Left lung (tissue), 10 donors: ENCODE data around the gene ECPAS. TPM values are rescaled to one million over a fixed set of nuclear protein-coding genes. Genes with fewer than 3 reads are reported as not detected.
"Not testable (repeated sequence)": the region's sequence is repeated elsewhere in the genome, so short reads cannot be mapped to it uniquely, and the experiment has no call there.

Experiments used
- ATAC-seq: fragments of 200-7000 bp; cut with Tn5 transposase; one replicate; pipeline ENCODE4 v1.9.1; 2020; ENCODE audit warnings: moderate library complexity
- DNase-seq, 4 donors: peaks; one replicate each; pipeline ENCODE4 v3.0.0-alpha.2; 2013 to 2020
- H3K27ac ChIP-seq, 2 donors: fragments of 200-600 bp; sonication (generic) in 1 of 2; one replicate each; pipeline versions ENCODE4 v1.5.0 to v1.8.0; 2020 to 2021
- H3K27me3 ChIP-seq, 2 donors: fragments of 200-600 bp; sonication (generic) in 1 of 2; one replicate each; pipeline versions ENCODE4 v1.5.0 to v1.8.0; 2020 to 2021
- H3K36me3 ChIP-seq, 2 donors: fragments of 200-600 bp; sonication (generic) in 1 of 2; one replicate each; pipeline versions ENCODE4 v1.5.0 to v1.8.0; 2020 to 2021
- H3K4me1 ChIP-seq, 2 donors: fragments of 200-600 bp; one replicate each; pipeline ENCODE4 v1.8.0; 2021
- H3K4me3 ChIP-seq, 2 donors: fragments of 200-600 bp; sonication (generic) in 1 of 2; one replicate each; pipeline versions ENCODE4 v1.5.0 to v1.8.0; 2020 to 2021; ENCODE audit warnings: mild to moderate bottlenecking in 1 of 2
- H3K9me3 ChIP-seq, 2 donors: fragments of 200-600 bp; sonication (generic) in 1 of 2; one replicate each; pipeline versions ENCODE4 v1.5.0 to v1.8.0; 2020 to 2021
- intact Hi-C, 2 donors: fragments of 100-400 bp; cut with DNase I; formaldehyde crosslinking; loops; one replicate each; pipeline versions ENCODE4 v1.11.2 to v1.14.2; 2022
- polyA plus RNA-seq, 6 donors: library from polyadenylated mRNA; unstranded; fragments of 120-200 nt; gene quantifications; one replicate each; pipeline ENCODE4 v1.2.1, GENCODE V29; 2013; ENCODE audit not compliant: insufficient read length in 6 of 6
- total RNA-seq, 2 donors: library from RNA; stranded (reverse); fragmentation: NEBNext Ultra II Directional; extraction: Animal tissue kit (Norgen Biotek cat#: 25700); gene quantifications; one replicate each; pipeline ENCODE4 v1.2.1, GENCODE V29; 2021
- TF ChIP-seq, protein P1 (sequence below), 2 donors: fragments of 200-600 bp; sonication (generic) in 1 of 2; IDR thresholded peaks; one replicate each; pipeline versions ENCODE4 v1.5.0 to v1.8.0; 2021; ENCODE audit warnings: antibody characterized with exemption in 2 of 2
- donor health status: DM: no; HTN: yes; CAD: no.
- donor health status: DM: no; HTN: no; CAD: no.

Gene ECPAS
- total and polyA plus RNA-seq, 8 donors = 77.4 to 102 (median 87.8) TPM

- ATAC-seq = peak; percentile 65
- Histone ChIP-seq H3K27me3 (no peaks in the 10 kb centered on the region), H3K4me1 (no peaks in the 10 kb centered on the region), H3K9me3 (no peaks in the 10 kb centered on the region), H3K4me3 (no peak overlapping the region), H3K27ac (no peak overlapping the region), H3K36me3 (no peaks in the 10 kb centered on the region)
- intact Hi-C loops = no loop called here
- DNase-seq = no peak
- TF ChIP-seq, protein P1, sequence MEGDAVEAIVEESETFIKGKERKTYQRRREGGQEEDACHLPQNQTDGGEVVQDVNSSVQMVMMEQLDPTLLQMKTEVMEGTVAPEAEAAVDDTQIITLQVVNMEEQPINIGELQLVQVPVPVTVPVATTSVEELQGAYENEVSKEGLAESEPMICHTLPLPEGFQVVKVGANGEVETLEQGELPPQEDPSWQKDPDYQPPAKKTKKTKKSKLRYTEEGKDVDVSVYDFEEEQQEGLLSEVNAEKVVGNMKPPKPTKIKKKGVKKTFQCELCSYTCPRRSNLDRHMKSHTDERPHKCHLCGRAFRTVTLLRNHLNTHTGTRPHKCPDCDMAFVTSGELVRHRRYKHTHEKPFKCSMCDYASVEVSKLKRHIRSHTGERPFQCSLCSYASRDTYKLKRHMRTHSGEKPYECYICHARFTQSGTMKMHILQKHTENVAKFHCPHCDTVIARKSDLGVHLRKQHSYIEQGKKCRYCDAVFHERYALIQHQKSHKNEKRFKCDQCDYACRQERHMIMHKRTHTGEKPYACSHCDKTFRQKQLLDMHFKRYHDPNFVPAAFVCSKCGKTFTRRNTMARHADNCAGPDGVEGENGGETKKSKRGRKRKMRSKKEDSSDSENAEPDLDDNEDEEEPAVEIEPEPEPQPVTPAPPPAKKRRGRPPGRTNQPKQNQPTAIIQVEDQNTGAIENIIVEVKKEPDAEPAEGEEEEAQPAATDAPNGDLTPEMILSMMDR (IDR thresholded peaks at IDR 0.05) = no peak
Measured at GRCh38 chr9:111349766-111350165, 134.4 kb downstream of the ECPAS start.

DNA sequence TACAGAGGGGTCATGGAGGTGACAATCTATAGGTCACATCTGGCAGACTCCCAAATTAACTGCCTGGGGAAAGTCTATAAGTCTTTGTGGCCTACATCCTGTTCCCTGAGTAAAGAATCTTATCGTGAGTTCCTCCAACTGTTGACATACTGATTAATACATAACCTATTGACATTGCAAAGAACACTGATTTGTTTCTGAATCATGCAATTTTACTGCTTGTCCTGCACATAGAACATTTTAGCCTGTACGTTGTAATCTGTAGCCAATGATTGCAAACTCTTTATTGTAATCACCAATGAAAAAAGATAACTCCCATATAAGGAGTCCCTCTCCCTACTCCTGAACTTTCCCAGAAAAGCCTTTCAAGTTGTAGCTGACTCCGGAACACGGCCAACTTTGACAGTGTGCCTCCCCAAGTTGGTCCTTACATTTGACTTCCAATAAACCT is 135.3 kb downstream of the ECPAS start:
- DNase-seq = no peak
- Histone ChIP-seq H3K9me3 (no peaks in the 10 kb centered on the region), H3K27me3 (no peaks in the 10 kb centered on the region), H3K4me3 (no peak overlapping the region), H3K27ac (no peak overlapping the region), H3K4me1 (no peaks in the 10 kb centered on the region), H3K36me3 (no peaks in the 10 kb centered on the region)
- intact Hi-C loops = no loop called here
- TF ChIP-seq, protein P1 (IDR thresholded peaks at IDR 0.05) = no peak
- ATAC-seq = peak; percentile 73

DNA sequence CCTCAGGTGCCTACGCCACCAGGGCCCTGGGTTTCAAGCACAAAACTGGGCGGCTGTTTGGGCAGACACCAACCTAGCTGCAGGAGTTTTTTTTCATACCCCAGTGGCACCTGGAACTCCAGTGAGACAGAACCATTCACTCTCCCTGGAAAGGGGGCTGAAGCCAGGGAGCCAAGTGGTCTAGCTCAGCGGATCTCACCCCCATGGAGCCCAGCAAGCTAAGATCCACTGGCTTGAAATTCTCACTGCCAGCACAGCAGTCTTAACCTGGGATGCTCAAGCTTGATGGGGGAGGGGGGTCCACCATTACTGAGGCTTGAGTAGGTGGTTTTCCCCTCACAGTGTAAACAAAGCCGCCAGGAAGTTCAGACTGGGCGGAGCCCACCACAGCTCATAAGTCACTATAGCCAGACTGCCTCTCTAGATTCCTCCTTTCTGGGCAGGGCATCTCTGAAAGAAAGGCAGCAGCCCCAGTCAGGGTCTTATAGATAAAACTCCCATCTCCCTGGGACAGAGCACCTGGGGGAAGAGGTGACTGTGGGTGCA is 149.8 kb downstream of the ECPAS start:
- H3K4me3 ChIP-seq, H3K9me3 ChIP-seq, H3K27me3 ChIP-seq, DNase-seq, intact Hi-C loops, H3K4me1 ChIP-seq, H3K36me3 ChIP-seq, ATAC-seq, H3K27ac ChIP-seq: not testable (repeated sequence)

- Histone ChIP-seq H3K27ac (no peak within 1 kb of the TSS), H3K4me1 (no peaks in the 10 kb centered on the region), H3K4me3 (no peak within 1 kb of the TSS), H3K27me3 (no peaks in the 10 kb centered on the region), H3K36me3 (no peaks in the 10 kb centered on the region), H3K9me3 (no peaks in the 10 kb centered on the region)
- DNase-seq (no peak), ATAC-seq (no peak)
- intact Hi-C loops = no loop called here
- TF ChIP-seq, protein P1 (IDR thresholded peaks at IDR 0.05) = no peak
Measured at GRCh38 chr9:111330124-111330523, 154.1 kb downstream of the ECPAS start, which contains the start of gene OR2K2. Gene OR2K2 (minus strand): TSS chr9:111330224. CDS start chr9:111328433, 1,791 bp downstream.

GRCh38 chr9:111320631-111321030 is 163.6 kb downstream of the ECPAS start:
- intact Hi-C loops = no loop called here
- Histone ChIP-seq H3K4me3 (no peak overlapping the region), H3K4me1 (no peaks in the 10 kb centered on the region), H3K36me3 (no peaks in the 10 kb centered on the region), H3K27ac (no peak overlapping the region), H3K27me3 (no peaks in the 10 kb centered on the region), H3K9me3 (no peaks in the 10 kb centered on the region)
- TF ChIP-seq, protein P1 (IDR thresholded peaks at IDR 0.05) = no peak
- ATAC-seq (no peak), DNase-seq (no peak)

GRCh38 chr9:111316796-111317195 is 167.4 kb downstream of the ECPAS start:
- H3K27ac ChIP-seq = no peak overlapping the region
- TF ChIP-seq, protein P1 (IDR thresholded peaks at IDR 0.05) = no peak
- no peak overlapping the region for H3K4me3 ChIP-seq
- ATAC-seq = no peak
- no peaks in the 10 kb centered on the region for H3K4me1 ChIP-seq
- DNase-seq = no peak
- no peaks in the 10 kb centered on the region for H3K36me3 ChIP-seq
- intact Hi-C loops = no loop called here
- H3K9me3 ChIP-seq = no peaks in the 10 kb centered on the region
- H3K27me3 ChIP-seq = no peaks in the 10 kb centered on the region
